ENCODE measurements around the gene ZCCHC14. TPM values are rescaled to one million over a fixed set of nuclear protein-coding genes. Genes with fewer than 3 reads are reported as not detected.

The ZCCHC14 gene
- total RNA-seq, 2 experiments from 2014 or later, result 5.5 to 5.7 TPM

GRCh38 chr16:87466975-87467501 lies 25.8 kb downstream of the ZCCHC14 start:
- H3K27me3 Mint-ChIP-seq, result no peaks in the 10 kb centered on the region
- H3K27ac Mint-ChIP-seq, result no peak overlapping the region
- no peak overlapping the region for H3K4me3 Mint-ChIP-seq
- H3K9me3 Mint-ChIP-seq, result no peaks in the 10 kb centered on the region
- peaks cover 41% of the 10 kb centered on the region for H3K4me1 Mint-ChIP-seq
- no peak for DNase-seq
- H3K36me3 Mint-ChIP-seq, result no peaks in the 10 kb centered on the region

- Mint-ChIP-seq H3K27ac (no peak overlapping the region), H3K4me1 (peaks cover 45% of the 10 kb centered on the region), H3K27me3 (no peaks in the 10 kb centered on the region), H3K9me3 (no peaks in the 10 kb centered on the region), H3K4me3 (no peak overlapping the region), H3K36me3 (no peaks in the 10 kb centered on the region)
- DNase-seq, result no peak
Measured at GRCh38 chr16:87465879-87466278, 26.9 kb downstream of the ZCCHC14 start.

GRCh38 chr16:87465306-87465705 lies 27.5 kb downstream of the ZCCHC14 start:
- DNase-seq, result peak; percentile 25
- Mint-ChIP-seq H3K4me3 (peak overlapping the region; percentile 69), H3K4me1 (peaks cover 46% of the 10 kb centered on the region), H3K9me3 (no peaks in the 10 kb centered on the region), H3K27me3 (no peaks in the 10 kb centered on the region), H3K36me3 (no peaks in the 10 kb centered on the region), H3K27ac (peak overlapping the region; percentile 95)

GRCh38 chr16:87464691-87465300 lies 28.0 kb downstream of the ZCCHC14 start:
- no peaks in the 10 kb centered on the region for H3K9me3 Mint-ChIP-seq
- H3K27ac Mint-ChIP-seq, result peak overlapping the region; percentile 95
- no peaks in the 10 kb centered on the region for H3K27me3 Mint-ChIP-seq
- peaks cover 46% of the 10 kb centered on the region for H3K4me1 Mint-ChIP-seq
- peak; percentile 62 for DNase-seq
- peak overlapping the region; percentile 69 for H3K4me3 Mint-ChIP-seq
- no peaks in the 10 kb centered on the region for H3K36me3 Mint-ChIP-seq

GRCh38 chr16:87463722-87464690 lies 28.8 kb downstream of the ZCCHC14 start:
- H3K27me3 Mint-ChIP-seq, result no peaks in the 10 kb centered on the region
- H3K27ac Mint-ChIP-seq, result peak overlapping the region; percentile 95
- peak; percentile 45 for DNase-seq
- H3K4me3 Mint-ChIP-seq, result peak overlapping the region; percentile 69
- no peaks in the 10 kb centered on the region for H3K9me3 Mint-ChIP-seq
- H3K4me1 Mint-ChIP-seq, result peaks cover 46% of the 10 kb centered on the region
- peaks cover 2% of the 10 kb centered on the region for H3K36me3 Mint-ChIP-seq

GRCh38 chr16:87461466-87461991 lies 31.3 kb downstream of the ZCCHC14 start:
- H3K27me3 Mint-ChIP-seq, result no peaks in the 10 kb centered on the region
- DNase-seq, result peak; percentile 20
- peaks cover 54% of the 10 kb centered on the region for H3K4me1 Mint-ChIP-seq
- no peaks in the 10 kb centered on the region for H3K9me3 Mint-ChIP-seq
- peaks cover 4% of the 10 kb centered on the region for H3K36me3 Mint-ChIP-seq
- no peak overlapping the region for H3K27ac Mint-ChIP-seq
- no peak overlapping the region for H3K4me3 Mint-ChIP-seq

- Mint-ChIP-seq H3K36me3 (peaks cover 5% of the 10 kb centered on the region), H3K4me1 (peaks cover 50% of the 10 kb centered on the region), H3K4me3 (no peak overlapping the region), H3K9me3 (no peaks in the 10 kb centered on the region), H3K27ac (peak overlapping the region; percentile 42), H3K27me3 (no peaks in the 10 kb centered on the region)
- DNase-seq, result no peak
Measured at GRCh38 chr16:87460936-87461335, 31.9 kb downstream of the ZCCHC14 start.

- Mint-ChIP-seq H3K4me3 (no peak overlapping the region), H3K27me3 (no peaks in the 10 kb centered on the region), H3K27ac (no peak overlapping the region), H3K9me3 (no peaks in the 10 kb centered on the region), H3K36me3 (peaks cover 7% of the 10 kb centered on the region), H3K4me1 (peaks cover 40% of the 10 kb centered on the region)
- DNase-seq, result no peak
Measured at GRCh38 chr16:87459833-87460232, 33.0 kb downstream of the ZCCHC14 start.

GRCh38 chr16:87459027-87459426 lies 33.8 kb downstream of the ZCCHC14 start:
- H3K4me1 Mint-ChIP-seq, result peaks cover 32% of the 10 kb centered on the region
- no peaks in the 10 kb centered on the region for H3K27me3 Mint-ChIP-seq
- H3K9me3 Mint-ChIP-seq, result no peaks in the 10 kb centered on the region
- peaks cover 7% of the 10 kb centered on the region for H3K36me3 Mint-ChIP-seq
- H3K27ac Mint-ChIP-seq, result no peak overlapping the region
- DNase-seq, result no peak
- no peak overlapping the region for H3K4me3 Mint-ChIP-seq

- Mint-ChIP-seq H3K36me3 (peaks cover 7% of the 10 kb centered on the region), H3K4me1 (peaks cover 26% of the 10 kb centered on the region), H3K9me3 (no peaks in the 10 kb centered on the region), H3K27me3 (no peaks in the 10 kb centered on the region), H3K4me3 (no peak overlapping the region), H3K27ac (no peak overlapping the region)
- DNase-seq, result no peak
Measured at GRCh38 chr16:87458424-87458915, 34.4 kb downstream of the ZCCHC14 start.

GRCh38 chr16:87457709-87458423 lies 35.0 kb downstream of the ZCCHC14 start:
- peak; percentile 35 for DNase-seq
- Mint-ChIP-seq H3K36me3 (peaks cover 7% of the 10 kb centered on the region), H3K27me3 (no peaks in the 10 kb centered on the region), H3K9me3 (no peaks in the 10 kb centered on the region), H3K4me3 (no peak overlapping the region), H3K27ac (peak overlapping the region; percentile 69), H3K4me1 (peaks cover 25% of the 10 kb centered on the region)

- Mint-ChIP-seq H3K27me3 (no peaks in the 10 kb centered on the region), H3K27ac (peak overlapping the region; percentile 69)
Measured at GRCh38 chr16:87457061-87457611, 35.7 kb downstream of the ZCCHC14 start.

GRCh38 chr16:87454391-87454790 lies 38.4 kb downstream of the ZCCHC14 start:
- H3K4me1 Mint-ChIP-seq, result peaks cover 12% of the 10 kb centered on the region
- no peak overlapping the region for H3K4me3 Mint-ChIP-seq
- H3K36me3 Mint-ChIP-seq, result peaks cover 6% of the 10 kb centered on the region
- H3K9me3 Mint-ChIP-seq, result no peaks in the 10 kb centered on the region
- no peaks in the 10 kb centered on the region for H3K27me3 Mint-ChIP-seq
- no peak for DNase-seq
- no peak overlapping the region for H3K27ac Mint-ChIP-seq

More at GRCh38 chr16:87457061-87457611, 35.7 kb downstream of the ZCCHC14 start:
- Mint-ChIP-seq H3K36me3 (peaks cover 7% of the 10 kb centered on the region), H3K4me1 (peaks cover 21% of the 10 kb centered on the region), H3K9me3 (no peaks in the 10 kb centered on the region), H3K4me3 (no peak overlapping the region)
- DNase-seq, result no peak

- H3K4me1 Mint-ChIP-seq, result peaks cover 12% of the 10 kb centered on the region
- no peak overlapping the region for H3K4me3 Mint-ChIP-seq
- peaks cover 6% of the 10 kb centered on the region for H3K36me3 Mint-ChIP-seq
- no peaks in the 10 kb centered on the region for H3K27me3 Mint-ChIP-seq
- no peak for DNase-seq
- H3K27ac Mint-ChIP-seq, result no peak overlapping the region
- no peaks in the 10 kb centered on the region for H3K9me3 Mint-ChIP-seq
Measured at GRCh38 chr16:87453326-87453725, 39.5 kb downstream of the ZCCHC14 start.
